ENCODE measurements around the gene FBXO21.

DNA sequence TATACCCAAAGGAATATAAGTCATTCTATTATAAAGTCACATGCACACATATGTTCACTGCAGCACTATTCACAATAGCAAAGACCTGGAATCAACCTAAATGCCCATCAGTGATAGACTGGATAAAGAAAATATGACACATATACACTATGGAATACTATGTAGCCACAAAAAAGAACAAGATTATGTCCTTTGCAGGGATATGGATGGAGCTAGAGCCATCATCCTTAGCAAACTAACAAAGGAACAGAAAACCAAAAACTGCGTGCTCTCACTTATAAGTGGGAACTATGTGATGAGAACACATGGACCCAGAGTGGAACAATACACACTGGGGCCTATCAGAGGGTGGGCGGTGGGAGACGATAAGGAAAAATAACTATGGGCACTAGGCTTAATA is 21.3 kb downstream of the FBXO21 start:
- TF ChIP-seq, protein P1, sequence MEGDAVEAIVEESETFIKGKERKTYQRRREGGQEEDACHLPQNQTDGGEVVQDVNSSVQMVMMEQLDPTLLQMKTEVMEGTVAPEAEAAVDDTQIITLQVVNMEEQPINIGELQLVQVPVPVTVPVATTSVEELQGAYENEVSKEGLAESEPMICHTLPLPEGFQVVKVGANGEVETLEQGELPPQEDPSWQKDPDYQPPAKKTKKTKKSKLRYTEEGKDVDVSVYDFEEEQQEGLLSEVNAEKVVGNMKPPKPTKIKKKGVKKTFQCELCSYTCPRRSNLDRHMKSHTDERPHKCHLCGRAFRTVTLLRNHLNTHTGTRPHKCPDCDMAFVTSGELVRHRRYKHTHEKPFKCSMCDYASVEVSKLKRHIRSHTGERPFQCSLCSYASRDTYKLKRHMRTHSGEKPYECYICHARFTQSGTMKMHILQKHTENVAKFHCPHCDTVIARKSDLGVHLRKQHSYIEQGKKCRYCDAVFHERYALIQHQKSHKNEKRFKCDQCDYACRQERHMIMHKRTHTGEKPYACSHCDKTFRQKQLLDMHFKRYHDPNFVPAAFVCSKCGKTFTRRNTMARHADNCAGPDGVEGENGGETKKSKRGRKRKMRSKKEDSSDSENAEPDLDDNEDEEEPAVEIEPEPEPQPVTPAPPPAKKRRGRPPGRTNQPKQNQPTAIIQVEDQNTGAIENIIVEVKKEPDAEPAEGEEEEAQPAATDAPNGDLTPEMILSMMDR (IDR thresholded peaks at IDR 0.05) = no peak
- no peak for TF ChIP-seq POLR2A (IDR thresholded peaks at IDR 0.05)
